ENCODE results near the gene POLRMT.
"Not testable (repeated sequence)": the region's sequence is repeated elsewhere in the genome, so short reads cannot be mapped to it uniquely, and the experiment has no call there.

The POLRMT gene

DNA sequence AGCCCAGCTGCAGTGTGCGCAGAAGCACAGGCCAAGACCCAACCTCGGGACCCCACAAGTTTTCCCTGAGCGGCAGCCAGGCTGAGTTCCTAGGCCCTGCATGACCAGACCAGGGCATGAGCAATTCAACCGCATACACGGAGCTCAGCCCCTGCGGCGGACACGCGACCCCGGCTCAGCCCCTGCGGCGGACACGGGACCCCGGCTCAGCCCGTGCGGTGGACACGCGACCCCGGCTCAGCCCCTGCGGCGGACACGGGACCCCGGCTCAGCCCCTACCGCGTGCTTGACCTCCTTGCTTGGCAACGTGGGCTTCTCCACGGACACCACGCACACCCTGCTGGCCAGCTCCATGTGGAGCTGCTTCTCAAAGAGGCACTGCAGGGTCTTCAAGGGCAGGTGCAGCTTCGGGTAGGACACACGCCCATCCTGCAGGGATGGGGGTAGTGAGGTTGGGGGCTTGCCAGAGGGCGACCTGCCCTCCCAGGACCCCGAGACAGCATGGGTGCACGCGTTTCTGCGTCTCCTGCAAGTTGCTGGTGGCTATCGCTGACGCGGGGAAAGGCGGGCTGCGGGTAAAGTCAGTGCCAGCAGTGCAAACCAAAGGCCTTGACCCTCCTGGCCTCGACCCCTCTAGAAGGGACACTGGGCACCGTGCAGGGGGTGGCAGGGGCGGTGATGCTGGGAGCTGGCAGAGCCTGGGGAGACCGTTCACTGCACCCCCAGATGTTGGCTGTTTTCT, 10.0 kb downstream of the POLRMT start:
- DNase-seq (no peak), ATAC-seq (replicated peaks) (no peak)
- H3K4me1 Mint-ChIP-seq (ENCODE audit: low read depth in 2 of 2) = peaks cover 0 to 3% of the 10 kb centered on the region in 2 donors
- no peak overlapping the region for H3K27ac Mint-ChIP-seq
- H3K36me3 Mint-ChIP-seq (ENCODE audit: insufficient read depth) = peaks cover 35% of the 10 kb centered on the region
- no peaks in the 10 kb centered on the region for H3K9me3 Mint-ChIP-seq
- H3K4me3 Mint-ChIP-seq = no peak overlapping the region
- H3K27me3 Mint-ChIP-seq = no peaks in the 10 kb centered on the region

- DNase-seq = no peak
- H3K4me3 Mint-ChIP-seq = no peak overlapping the region
- no peaks in the 10 kb centered on the region for H3K9me3 Mint-ChIP-seq
- no peak for ATAC-seq (replicated peaks)
- peaks cover 29% of the 10 kb centered on the region for H3K36me3 Mint-ChIP-seq (ENCODE audit: insufficient read depth)
- H3K4me1 Mint-ChIP-seq (ENCODE audit: low read depth in 2 of 2) = peaks cover 0 to 3% of the 10 kb centered on the region in 2 donors
- no peak overlapping the region for H3K27ac Mint-ChIP-seq
- no peaks in the 10 kb centered on the region for H3K27me3 Mint-ChIP-seq
Measured at GRCh38 chr19:622666-623065, 10.7 kb downstream of the POLRMT start.

- H3K4me1 Mint-ChIP-seq (ENCODE audit: low read depth in 2 of 2) = peaks cover 0 to 3% of the 10 kb centered on the region in 2 donors
- no peak overlapping the region for H3K27ac Mint-ChIP-seq
- H3K36me3 Mint-ChIP-seq (ENCODE audit: insufficient read depth) = peaks cover 24% of the 10 kb centered on the region
- H3K9me3 Mint-ChIP-seq = no peaks in the 10 kb centered on the region
- no peaks in the 10 kb centered on the region for H3K27me3 Mint-ChIP-seq
- ATAC-seq (replicated peaks) = no peak
- H3K4me3 Mint-ChIP-seq = no peak overlapping the region
- DNase-seq = no peak
Measured at GRCh38 chr19:621819-622218, 11.5 kb downstream of the POLRMT start.

GRCh38 chr19:621191-621590, 12.1 kb downstream of the POLRMT start:
- peaks cover 20% of the 10 kb centered on the region for H3K36me3 Mint-ChIP-seq (ENCODE audit: insufficient read depth)
- DNase-seq; H3K27me3 Mint-ChIP-seq; H3K4me1 Mint-ChIP-seq (ENCODE audit: low read depth in 2 of 2); H3K4me3 Mint-ChIP-seq; H3K27ac Mint-ChIP-seq; H3K9me3 Mint-ChIP-seq; ATAC-seq (replicated peaks): not testable (repeated sequence)

DNA sequence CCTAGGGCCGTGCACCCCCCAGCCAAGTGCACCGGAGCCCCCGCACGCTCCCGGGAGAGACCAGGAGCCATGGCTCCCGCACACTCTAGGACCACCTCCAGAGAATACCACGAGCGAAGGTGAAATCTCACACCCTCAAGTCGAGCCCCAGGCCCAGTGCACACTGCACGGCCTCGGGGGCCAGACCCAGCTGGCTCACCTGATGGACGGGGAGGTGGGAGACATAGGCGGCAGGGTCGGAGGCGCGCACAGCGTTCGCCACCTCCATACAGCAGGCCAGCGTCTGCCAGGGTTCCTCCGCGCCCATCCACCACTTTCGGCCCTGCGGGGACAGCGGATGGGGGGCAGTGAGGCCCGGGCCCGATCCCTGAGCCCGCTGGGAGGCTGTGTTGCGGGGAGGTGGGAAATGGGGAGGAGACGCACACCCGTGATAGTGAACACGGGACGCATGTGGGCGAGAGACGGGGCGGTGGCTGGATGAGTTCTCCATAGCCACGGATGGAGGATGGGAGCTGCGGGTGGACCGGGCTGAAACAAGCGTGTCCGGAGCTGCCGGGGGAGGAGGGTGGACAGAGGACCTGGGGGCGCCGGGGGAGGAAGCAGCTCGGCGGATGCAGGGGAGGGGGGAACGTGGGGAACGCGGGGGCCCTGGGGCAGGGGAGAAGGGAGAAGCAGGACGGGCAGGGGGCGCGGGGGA, 13.0 kb downstream of the POLRMT start:
- Mint-ChIP-seq H3K4me3 (no peak overlapping the region), H3K27ac (no peak overlapping the region), H3K27me3 (no peaks in the 10 kb centered on the region), H3K9me3 (no peaks in the 10 kb centered on the region), H3K36me3 (ENCODE audit: insufficient read depth) (peaks cover 19% of the 10 kb centered on the region), H3K4me1 (ENCODE audit: low read depth in 2 of 2) (peaks cover 0 to 3% of the 10 kb centered on the region in 2 donors)
- DNase-seq (no peak), ATAC-seq (replicated peaks) (no peak)

- Mint-ChIP-seq H3K36me3 (ENCODE audit: insufficient read depth) (peaks cover 19% of the 10 kb centered on the region), H3K27me3 (no peaks in the 10 kb centered on the region), H3K4me1 (ENCODE audit: low read depth in 2 of 2) (peaks cover 0 to 6% of the 10 kb centered on the region in 2 donors), H3K9me3 (no peaks in the 10 kb centered on the region), H3K27ac (no peak overlapping the region), H3K4me3 (no peak overlapping the region)
- DNase-seq = no peak
- no peak for ATAC-seq (replicated peaks)
Measured at GRCh38 chr19:619286-620002, 13.9 kb downstream of the POLRMT start.

DNA sequence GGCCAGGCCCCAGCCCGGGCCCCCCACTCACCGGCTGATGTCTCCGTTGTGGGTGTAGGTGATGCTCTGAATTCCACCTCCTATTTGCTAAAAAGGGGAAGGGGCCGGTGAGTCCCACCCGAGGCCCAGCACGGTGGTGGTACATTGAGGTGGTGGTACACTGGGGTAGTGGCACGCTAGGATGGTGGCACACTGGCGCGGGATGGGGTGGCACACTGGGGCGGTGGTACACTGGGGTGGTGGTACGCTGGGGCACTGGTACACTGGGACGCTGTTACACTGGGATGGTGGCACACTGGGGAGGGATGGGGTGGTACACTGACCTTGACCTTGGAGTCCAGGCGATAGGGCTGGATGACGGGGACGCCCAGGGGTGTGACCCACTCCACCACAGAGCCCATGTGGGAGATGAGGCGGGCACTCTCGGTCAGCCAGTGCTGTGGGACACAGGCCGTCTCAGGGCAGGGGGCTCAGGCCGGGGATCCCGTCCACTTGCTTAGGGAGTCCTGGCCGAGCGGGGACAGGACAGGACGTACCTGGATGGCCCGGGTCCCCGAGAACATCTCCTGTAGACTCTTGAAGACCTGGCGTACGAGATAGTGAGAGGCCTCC, 14.6 kb downstream of the POLRMT start:
- H3K27ac Mint-ChIP-seq = no peak overlapping the region
- peaks cover 0 to 9% of the 10 kb centered on the region in 2 donors for H3K4me1 Mint-ChIP-seq (ENCODE audit: low read depth in 2 of 2)
- no peaks in the 10 kb centered on the region for H3K27me3 Mint-ChIP-seq
- H3K4me3 Mint-ChIP-seq = no peak overlapping the region
- ATAC-seq (replicated peaks) (no peak), DNase-seq (no peak)
- H3K9me3 Mint-ChIP-seq = no peaks in the 10 kb centered on the region
- peaks cover 16% of the 10 kb centered on the region for H3K36me3 Mint-ChIP-seq (ENCODE audit: insufficient read depth)

- Mint-ChIP-seq H3K9me3 (no peaks in the 10 kb centered on the region), H3K36me3 (ENCODE audit: insufficient read depth) (peaks cover 11% of the 10 kb centered on the region), H3K4me1 (ENCODE audit: low read depth in 2 of 2) (peaks cover 0 to 9% of the 10 kb centered on the region in 2 donors), H3K4me3 (no peak overlapping the region), H3K27ac (no peak overlapping the region), H3K27me3 (no peaks in the 10 kb centered on the region)
- ATAC-seq (replicated peaks) (no peak), DNase-seq (no peak)
Measured at GRCh38 chr19:618247-618619, 15.1 kb downstream of the POLRMT start.

GRCh38 chr19:617551-618246, 15.6 kb downstream of the POLRMT start:
- DNase-seq = no peak
- Mint-ChIP-seq H3K27me3 (no peaks in the 10 kb centered on the region), H3K4me3 (no peak overlapping the region), H3K36me3 (ENCODE audit: insufficient read depth) (peaks cover 10% of the 10 kb centered on the region), H3K9me3 (no peaks in the 10 kb centered on the region), H3K27ac (no peak overlapping the region), H3K4me1 (ENCODE audit: low read depth in 2 of 2) (peaks cover 1 to 9% of the 10 kb centered on the region in 2 donors)
- ATAC-seq (replicated peaks) = no peak

DNA sequence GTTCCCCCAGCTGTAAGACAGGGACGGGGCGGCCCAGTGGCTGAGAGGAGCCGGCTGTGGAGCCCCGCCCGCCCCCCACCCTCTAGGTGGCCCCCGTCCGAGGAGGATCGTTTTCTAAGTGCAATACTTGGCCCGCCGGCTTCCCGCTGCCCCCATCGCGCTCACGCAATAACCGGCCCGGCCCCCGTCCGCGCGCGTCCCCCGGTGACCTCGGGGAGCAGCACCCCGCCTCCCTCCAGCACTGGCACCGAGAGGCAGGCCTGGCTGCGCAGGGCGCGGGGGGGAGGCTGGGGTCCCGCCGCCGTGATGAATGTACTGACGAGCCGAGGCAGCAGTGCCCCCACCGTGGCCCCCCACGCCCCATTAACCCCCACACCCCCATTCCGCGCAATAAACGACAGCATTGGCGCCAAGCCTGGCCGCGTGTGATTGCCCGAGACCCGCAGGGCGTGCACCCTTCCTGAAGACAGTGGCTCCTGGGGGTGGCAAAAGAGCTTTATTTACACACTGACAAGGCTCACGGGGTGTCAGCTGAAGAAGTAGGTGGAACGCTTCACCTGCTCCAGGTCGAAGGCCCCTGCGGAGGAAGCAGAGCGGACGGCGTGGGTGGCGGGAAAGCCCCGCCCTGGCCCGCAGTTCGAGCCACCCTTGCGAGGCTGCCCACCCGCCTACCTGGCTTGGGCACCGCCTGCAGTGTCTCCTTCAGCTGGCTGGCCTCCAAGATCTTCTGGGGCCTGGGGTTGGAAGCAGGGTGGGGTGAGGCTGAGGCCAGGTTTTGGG, 16.4 kb downstream of the POLRMT start:
- no peak overlapping the region for H3K27ac Mint-ChIP-seq
- no peak for DNase-seq
- peaks cover 1 to 9% of the 10 kb centered on the region in 2 donors for H3K4me1 Mint-ChIP-seq (ENCODE audit: low read depth in 2 of 2)
- no peaks in the 10 kb centered on the region for H3K27me3 Mint-ChIP-seq
- no peak for ATAC-seq (replicated peaks)
- H3K4me3 Mint-ChIP-seq = no peak overlapping the region
- peaks cover 10% of the 10 kb centered on the region for H3K36me3 Mint-ChIP-seq (ENCODE audit: insufficient read depth)
- no peaks in the 10 kb centered on the region for H3K9me3 Mint-ChIP-seq

DNA sequence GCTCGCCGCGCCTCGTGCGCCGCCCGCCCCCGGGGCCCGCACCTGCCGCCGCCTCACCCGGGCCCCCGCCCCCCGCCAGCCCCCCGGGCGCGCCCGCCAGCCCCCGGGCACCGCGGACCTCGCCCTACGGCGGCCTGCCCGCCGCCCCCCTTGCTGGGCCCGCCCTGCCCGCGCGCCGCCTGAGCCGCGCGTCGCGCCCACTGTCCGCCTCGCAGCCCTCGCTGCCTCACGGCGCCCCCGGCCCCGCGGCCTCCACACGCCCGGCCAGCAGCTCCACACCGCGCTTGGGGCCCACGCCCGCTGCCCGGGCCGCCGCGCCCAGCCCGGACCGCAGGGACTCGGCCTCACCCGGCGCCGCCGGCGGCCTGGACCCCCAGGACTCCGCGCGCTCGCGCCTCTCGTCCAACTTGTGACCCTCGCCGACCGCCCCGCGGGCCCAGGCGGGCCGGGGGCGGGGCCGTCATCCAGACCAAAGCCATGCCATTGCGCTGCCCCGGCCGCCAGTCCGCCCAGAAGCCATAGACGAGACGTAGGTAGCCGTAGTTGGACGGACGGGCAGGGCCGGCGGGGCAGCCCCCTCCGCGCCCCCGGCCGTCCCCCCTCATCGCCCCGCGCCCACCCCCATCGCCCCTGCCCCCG, 17.2 kb downstream of the POLRMT start:
- peaks cover 1 to 15% of the 10 kb centered on the region in 2 donors for H3K4me1 Mint-ChIP-seq (ENCODE audit: low read depth in 2 of 2)
- no peak overlapping the region for H3K27ac Mint-ChIP-seq
- H3K36me3 Mint-ChIP-seq (ENCODE audit: insufficient read depth) = peaks cover 14% of the 10 kb centered on the region
- H3K27me3 Mint-ChIP-seq = no peaks in the 10 kb centered on the region
- no peaks in the 10 kb centered on the region for H3K9me3 Mint-ChIP-seq
- no peak overlapping the region for H3K4me3 Mint-ChIP-seq
- ATAC-seq (replicated peaks) (no peak), DNase-seq (no peak)

GRCh38 chr19:615619-616018, 17.7 kb downstream of the POLRMT start:
- H3K27me3 Mint-ChIP-seq = no peaks in the 10 kb centered on the region
- H3K4me1 Mint-ChIP-seq (ENCODE audit: low read depth in 2 of 2) = peaks cover 6 to 20% of the 10 kb centered on the region in 2 donors
- DNase-seq (no peak), ATAC-seq (replicated peaks) (no peak)
- H3K4me3 Mint-ChIP-seq = peak overlapping the region; percentile 48 to 53
- H3K9me3 Mint-ChIP-seq = no peaks in the 10 kb centered on the region
- peaks cover 18% of the 10 kb centered on the region for H3K36me3 Mint-ChIP-seq (ENCODE audit: insufficient read depth)
- H3K27ac Mint-ChIP-seq = no peak overlapping the region

All from effector memory CD8-positive, alpha-beta T cell (primary cell).